ENCODE data around the gene CENPI. TPM values are rescaled to one million over a fixed set of nuclear protein-coding genes. Genes with fewer than 3 reads are reported as not detected.
A peak's percentile ranks its signal among the peaks of the same experiment; 100 is the strongest.

The CENPI gene
- total RNA-seq (2021) = 18.1 to 20.1 TPM (median 19.5 TPM) in 3 replicates
- percentile 71 among the genes with signal in this experiment for Bru-seq, nascent RNA
- long read RNA-seq, experiment 1, partial matches to known transcripts = 5 of 28 reads
- long read RNA-seq, experiment 1, other reads (novel, unspliced or antisense) = 22 of 28 reads
- long read RNA-seq, experiment 2, partial matches to known transcripts = 3 of 9 reads
- long read RNA-seq, experiment 2, other reads (novel, unspliced or antisense) = 6 of 9 reads
- long read RNA-seq, experiment 3, partial matches to known transcripts = 1 of 7 reads
- long read RNA-seq, experiment 3, other reads (novel, unspliced or antisense) = 6 of 7 reads

GRCh38 chrX:101097546-101098453 is at the start of gene CENPI:
Gene CENPI (plus strand): TSS chrX:101098204. CDS start chrX:101101071, 2,867 bp downstream.
- DNase-seq (ENCODE audit: low spot score) (peak; percentile 93), ATAC-seq (peak; percentile 100)
- ChIA-PET POLR2A (interaction anchor here (1.3 to 1.9 kb wide), 2 partner anchors 19 to 169 kb away, joined by 6 to 11 read pairs; partner anchors contain the start of genes TMEM35A and XKRX), CTCF (no interaction called here)
- TF ChIP-seq EMX1 (CRISPR knock-in tag; IDR thresholded peaks at IDR 0.05) (no peak), ATF2 (CRISPR knock-in tag; IDR thresholded peaks at IDR 0.05; ENCODE audit: borderline replicate concordance, low read depth) (no peak), ZNF263 (CRISPR knock-in tag; IDR thresholded peaks at IDR 0.05; ENCODE audit: low read depth) (no peak), AR (CRISPR knock-in tag; IDR thresholded peaks at IDR 0.05) (no peak), MLX (CRISPR knock-in tag; IDR thresholded peaks at IDR 0.05) (no peak), E2F5 (CRISPR knock-in tag; IDR thresholded peaks at IDR 0.05) (0 out of 2 replicates have a peak, but pooled peaks have one; percentile 46), GABPB1 (CRISPR knock-in tag; IDR thresholded peaks at IDR 0.05) (no peak), NFE2L1 (CRISPR knock-in tag; IDR thresholded peaks at IDR 0.05) (0 out of 2 replicates have a peak, but pooled peaks have one; percentile 38), USF1 (CRISPR knock-in tag; IDR thresholded peaks at IDR 0.05) (peak; percentile 30; the same call in 1 of the 2 replicates), NFYB (CRISPR knock-in tag; conservative IDR thresholded peaks at IDR 0.05; ENCODE audit: low read depth) (peak; percentile 56), NR3C1 (CRISPR knock-in tag; conservative IDR thresholded peaks at IDR 0.05; ENCODE audit: low read depth) (no peak), RORB (CRISPR knock-in tag; IDR thresholded peaks at IDR 0.05) (no peak), ZNF121 (CRISPR knock-in tag; IDR thresholded peaks at IDR 0.05) (no peak), CDX4 (CRISPR knock-in tag; IDR thresholded peaks at IDR 0.05; ENCODE audit: borderline replicate concordance) (no peak), E2F4 (CRISPR knock-in tag; IDR thresholded peaks at IDR 0.05; ENCODE audit: borderline replicate concordance, low read depth) (peak; percentile 49; the same call in 1 of the 2 replicates), MYBL2 (CRISPR knock-in tag; IDR thresholded peaks at IDR 0.05) (peak; percentile 71; the same call in 1 of the 2 replicates), E2F1 (CRISPR knock-in tag; IDR thresholded peaks at IDR 0.05) (no peak), HMGXB4 (CRISPR knock-in tag; IDR thresholded peaks at IDR 0.05) (no peak), SP1 (CRISPR knock-in tag; conservative IDR thresholded peaks at IDR 0.05) (peak; percentile 73), ESRRA (CRISPR knock-in tag; IDR thresholded peaks at IDR 0.05; ENCODE audit: borderline replicate concordance) (no peak), ZNF317 (CRISPR knock-in tag; IDR thresholded peaks at IDR 0.05; ENCODE audit: borderline replicate concordance, low read depth) (no peak)
- Mint-ChIP-seq H3K4me3 (peak within 1 kb of the TSS; percentile 94), H3K27me3 (ENCODE audit: low read depth) (peaks cover 3% of the 10 kb centered on the region; the same call in 1 of the 2 replicates), H3K27ac (peak within 1 kb of the TSS; percentile 90), H3K4me1 (peaks cover 9% of the 10 kb centered on the region), H3K36me3 (peaks cover 14% of the 10 kb centered on the region), H3K9me3 (no peaks in the 10 kb centered on the region)
